Measurements from ENCODE around the gene CCDC85A.

CCDC85A gene

DNA sequence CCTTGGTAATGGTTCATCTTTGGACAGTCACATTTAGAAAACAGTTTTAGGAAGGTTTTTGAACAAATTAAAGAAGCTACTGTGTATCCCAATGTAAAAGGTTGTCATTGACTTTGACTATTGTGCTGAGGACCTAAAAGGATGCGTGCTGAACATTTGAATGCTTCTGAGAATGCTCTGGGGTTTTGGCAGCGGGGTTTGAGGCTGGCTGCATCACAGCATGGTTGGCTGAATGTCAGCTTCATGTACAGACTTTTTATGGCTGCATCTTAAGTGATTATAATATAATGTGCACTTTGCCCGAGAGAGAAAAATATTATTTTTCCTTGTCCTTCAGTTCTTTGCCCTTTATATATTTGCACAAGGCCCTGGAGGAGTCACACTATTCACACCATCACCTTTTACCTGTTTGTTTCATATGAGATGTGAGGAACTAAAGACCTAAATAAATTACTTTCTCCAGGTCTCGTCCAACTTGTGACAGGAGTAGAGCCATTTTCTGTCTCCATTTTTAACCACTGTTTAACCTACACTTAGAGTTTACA lies 125.9 kb downstream of the CCDC85A start:
- no peak for DNase-seq (ENCODE audit: low read depth)

- no peak for DNase-seq (ENCODE audit: low read depth)
Observed at GRCh38 chr2:56313500-56313921, 129.7 kb downstream of the CCDC85A start.

- DNase-seq (ENCODE audit: low read depth): no peak
Observed at GRCh38 chr2:56314371-56314770, 130.6 kb downstream of the CCDC85A start.

- DNase-seq (ENCODE audit: low read depth): no peak
Observed at GRCh38 chr2:56314796-56315195, 131.0 kb downstream of the CCDC85A start.

DNA sequence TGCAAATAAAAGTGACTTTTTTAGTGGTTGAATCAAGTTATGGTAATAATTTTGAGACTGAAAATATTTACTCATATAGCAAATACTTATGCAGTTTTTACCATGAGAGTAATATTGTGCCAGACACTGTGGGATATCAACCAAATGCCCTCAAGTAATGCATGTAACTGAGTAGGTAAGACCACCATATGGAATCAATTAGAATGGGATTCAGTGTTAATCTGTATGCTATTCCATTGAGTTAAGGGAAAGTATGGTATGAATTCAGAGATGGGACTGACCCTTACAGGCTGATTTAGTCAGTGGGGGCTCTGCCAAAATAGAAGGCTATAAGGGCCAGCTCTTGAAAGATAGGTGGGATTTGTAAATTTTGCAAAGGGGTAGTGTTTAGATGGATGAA lies 131.6 kb downstream of the CCDC85A start:
- DNase-seq (ENCODE audit: low read depth): no peak

GRCh38 chr2:56316011-56316410 lies 132.2 kb downstream of the CCDC85A start:
- no peak for DNase-seq (ENCODE audit: low read depth)

DNA sequence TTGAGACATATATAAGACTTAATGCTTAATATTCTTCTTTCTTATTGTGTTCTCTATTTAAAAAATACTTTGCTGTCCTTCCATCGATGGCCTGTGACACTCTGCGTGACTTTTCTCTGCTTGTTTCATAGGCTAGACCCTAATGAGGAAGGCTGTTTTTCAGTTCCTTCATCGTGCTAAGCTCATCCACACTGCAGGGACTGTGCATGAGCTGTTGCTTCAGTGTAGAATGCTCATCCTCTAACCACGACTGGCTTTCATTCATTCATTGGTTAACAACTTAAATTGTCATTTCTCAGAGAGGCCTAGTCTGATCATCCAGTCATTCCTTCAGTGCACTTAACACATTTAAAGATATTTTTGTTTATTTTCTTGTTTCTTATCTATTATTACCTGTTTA lies 134.4 kb downstream of the CCDC85A start:
- DNase-seq (ENCODE audit: low read depth): no peak

DNA sequence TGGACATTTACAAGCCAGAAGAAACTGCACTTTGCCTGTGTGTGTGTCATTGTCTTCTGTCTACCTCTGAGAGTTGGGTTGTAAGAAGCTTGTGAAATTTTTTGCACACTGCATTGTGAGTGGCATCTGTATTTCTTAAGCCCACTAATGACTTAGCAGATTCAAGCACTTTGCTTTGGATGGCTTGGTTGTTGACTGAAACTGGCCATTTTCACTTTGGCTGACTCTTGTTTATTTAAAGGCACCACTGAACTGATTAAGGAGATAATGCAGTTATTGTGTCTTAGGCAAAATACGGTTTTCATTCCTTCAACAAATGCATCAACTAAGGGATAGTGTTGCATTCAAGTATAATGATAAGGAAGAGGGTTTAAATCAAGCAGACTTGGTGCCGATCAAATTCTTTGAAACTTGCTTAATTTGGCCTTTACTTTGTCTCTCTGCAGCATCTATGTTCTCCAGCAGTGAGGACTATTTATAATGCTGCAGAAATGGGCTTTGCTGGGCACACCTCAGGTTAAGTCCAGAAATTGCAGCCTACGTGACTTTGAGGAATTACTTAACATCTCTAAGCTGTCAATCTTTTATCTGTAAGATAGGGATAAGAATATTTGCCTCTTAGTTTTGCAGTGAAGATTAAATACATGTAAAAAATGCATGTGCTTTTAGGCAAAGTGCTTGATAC lies 142.0 kb downstream of the CCDC85A start:
- DNase-seq (ENCODE audit: low read depth): no peak

GRCh38 chr2:56326346-56326741 lies 142.6 kb downstream of the CCDC85A start:
- DNase-seq (ENCODE audit: low read depth): no peak

DNA sequence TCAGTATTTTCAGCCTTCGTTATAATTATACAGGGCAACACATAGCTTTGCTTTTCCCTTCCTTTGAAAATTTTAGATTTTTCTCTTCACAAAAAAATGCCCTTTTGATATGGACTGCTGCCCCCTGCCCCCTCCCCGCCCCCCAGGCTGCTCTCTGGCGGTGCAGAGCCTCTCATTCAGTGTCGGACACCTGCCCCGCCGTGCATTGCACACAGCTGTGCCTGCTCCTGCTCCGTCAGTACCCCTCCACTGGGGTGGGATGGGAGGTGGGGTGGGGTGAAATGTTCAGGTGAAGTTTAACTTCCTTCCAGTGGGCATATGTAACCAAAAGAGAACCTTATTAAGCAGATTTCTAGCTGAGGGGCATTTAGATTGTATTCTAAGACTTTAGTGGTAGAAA lies 148.0 kb downstream of the CCDC85A start:
- DNase-seq (ENCODE audit: low read depth): no peak

DNA sequence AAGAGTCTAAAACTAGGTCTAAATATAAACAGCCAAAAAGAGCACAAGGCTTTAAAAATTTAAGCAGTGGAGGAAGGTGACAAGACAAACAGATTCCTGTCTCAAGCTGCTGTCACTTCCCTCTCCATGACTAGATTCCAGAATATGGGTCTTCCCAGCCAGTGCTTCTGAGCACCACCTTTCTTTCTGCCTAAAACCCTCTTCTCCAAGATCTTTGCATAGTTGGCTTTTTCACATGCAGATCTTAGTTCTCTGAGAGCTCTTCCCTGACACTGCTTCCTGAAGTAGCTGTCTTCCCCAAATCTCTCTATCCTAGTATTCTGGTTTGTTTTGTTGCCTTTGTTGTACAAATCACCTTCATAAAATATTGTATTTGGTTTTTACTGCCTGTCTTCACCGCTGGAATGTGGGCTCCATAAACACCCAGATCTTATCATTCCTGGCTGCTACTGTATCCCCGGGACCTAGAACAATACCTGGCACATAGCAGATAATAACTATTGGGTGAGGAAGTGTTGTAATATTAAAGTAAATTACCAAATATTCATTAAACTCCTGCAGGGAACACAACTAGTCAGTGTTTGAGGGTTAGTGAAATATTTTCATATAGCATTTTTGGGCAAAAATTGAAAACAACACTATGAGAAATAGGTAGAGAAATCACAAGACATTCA lies 150.2 kb downstream of the CCDC85A start:
- DNase-seq (ENCODE audit: low read depth): no peak

DNA sequence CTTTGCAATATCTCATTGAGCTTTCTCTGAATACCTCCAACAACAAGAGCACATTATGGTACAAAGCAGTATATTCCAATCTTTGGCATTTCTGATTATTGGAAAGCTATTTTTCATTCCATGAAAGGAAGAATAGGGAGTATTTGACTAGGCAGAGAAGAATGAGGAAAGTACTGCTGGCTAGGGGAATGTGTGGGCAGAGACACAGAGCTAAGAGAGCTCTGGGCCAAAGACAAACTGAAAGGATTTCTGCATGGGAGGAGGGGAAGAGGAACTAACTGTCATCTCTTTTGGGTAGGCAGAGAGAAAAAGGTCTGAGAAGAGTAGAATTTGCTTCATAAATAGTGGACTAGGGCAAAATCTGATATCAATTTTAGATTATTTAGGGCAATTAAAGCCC lies 150.8 kb downstream of the CCDC85A start:
- DNase-seq (ENCODE audit: low read depth): no peak

GRCh38 chr2:56335101-56335500 lies 151.3 kb downstream of the CCDC85A start:
- DNase-seq (ENCODE audit: low read depth): no peak

- no peak for DNase-seq (ENCODE audit: low read depth)
Observed at GRCh38 chr2:56337342-56337741, 153.6 kb downstream of the CCDC85A start.

- DNase-seq (ENCODE audit: low read depth): no peak
Observed at GRCh38 chr2:56338232-56338631, 154.4 kb downstream of the CCDC85A start.

DNA sequence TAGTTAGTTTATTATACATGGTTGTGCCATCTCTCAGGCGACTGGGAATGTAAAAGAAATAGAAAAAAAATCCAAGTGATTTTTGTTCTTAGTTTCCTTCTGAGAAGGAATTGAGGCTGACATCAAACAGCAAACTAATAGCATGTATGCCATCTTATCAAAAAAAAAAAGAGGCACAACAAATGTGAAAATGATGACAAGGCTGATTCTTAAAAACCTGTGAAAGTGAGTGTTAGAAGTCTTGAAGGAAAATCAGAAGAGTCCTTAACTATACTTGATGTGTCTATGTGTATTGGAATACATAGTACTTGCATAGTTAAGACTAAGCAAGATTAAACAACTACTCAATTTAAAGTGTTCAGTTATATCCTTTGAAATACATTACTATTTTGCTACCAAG lies 161.0 kb downstream of the CCDC85A start:
- DNase-seq (ENCODE audit: low read depth): no peak

- DNase-seq (ENCODE audit: low read depth): no peak
Observed at GRCh38 chr2:56347881-56348280, 164.1 kb downstream of the CCDC85A start.

GRCh38 chr2:56348392-56349210 lies 164.8 kb downstream of the CCDC85A start:
- no peak for DNase-seq (ENCODE audit: low read depth)

DNA sequence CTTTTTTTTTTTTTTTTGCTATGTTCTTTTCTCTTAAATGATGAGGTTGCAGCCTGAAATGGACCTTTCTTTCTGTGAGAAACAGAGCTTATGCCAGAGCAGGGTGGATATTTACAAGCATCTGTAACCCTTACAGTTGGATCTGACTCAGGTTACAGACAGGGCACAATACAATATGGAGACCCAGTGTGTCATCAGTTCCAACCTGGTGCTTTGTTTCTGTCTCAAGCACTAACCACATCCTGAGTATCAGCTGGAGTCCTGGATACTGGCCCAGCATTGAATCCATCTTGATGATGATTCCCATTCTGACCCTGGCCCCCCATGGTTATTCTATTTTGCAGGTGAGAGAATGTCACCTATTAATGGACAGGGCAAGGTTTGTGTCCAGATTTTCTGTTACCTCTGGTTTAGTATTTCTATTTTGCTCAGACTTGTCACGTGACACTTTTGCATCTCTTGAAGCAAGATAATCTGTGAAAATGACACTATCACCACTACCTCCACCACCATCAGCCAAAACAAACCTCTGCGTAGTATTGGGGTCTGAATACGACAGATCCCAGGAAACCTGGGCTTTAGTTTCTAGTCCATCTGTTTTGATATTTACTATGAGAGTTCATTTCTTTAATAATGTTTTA lies 174.0 kb downstream of the CCDC85A start:
- no peak for DNase-seq (ENCODE audit: low read depth)

DNA sequence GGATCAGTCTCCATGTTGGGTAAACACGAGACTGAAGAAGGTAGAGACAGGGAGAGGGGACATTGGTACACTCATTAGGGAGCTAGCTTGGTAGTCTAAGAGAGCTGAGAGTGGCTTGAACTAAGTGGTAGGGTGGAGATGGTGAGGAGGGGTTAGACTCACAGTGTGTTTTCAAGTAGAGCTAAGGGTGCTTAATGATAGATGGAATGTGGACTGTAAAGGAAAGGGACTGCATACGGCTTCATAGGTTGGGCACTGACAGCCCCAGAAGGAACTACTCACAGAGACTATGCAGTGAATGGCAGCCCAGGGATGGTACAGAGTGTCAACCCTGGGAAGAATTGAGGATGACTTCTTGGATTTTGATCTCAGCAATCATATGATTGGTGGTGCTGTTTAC lies 178.1 kb downstream of the CCDC85A start:
- no peak for DNase-seq (ENCODE audit: low read depth)

- DNase-seq (ENCODE audit: low read depth): no peak
Observed at GRCh38 chr2:56364902-56365301, 181.1 kb downstream of the CCDC85A start.

DNA sequence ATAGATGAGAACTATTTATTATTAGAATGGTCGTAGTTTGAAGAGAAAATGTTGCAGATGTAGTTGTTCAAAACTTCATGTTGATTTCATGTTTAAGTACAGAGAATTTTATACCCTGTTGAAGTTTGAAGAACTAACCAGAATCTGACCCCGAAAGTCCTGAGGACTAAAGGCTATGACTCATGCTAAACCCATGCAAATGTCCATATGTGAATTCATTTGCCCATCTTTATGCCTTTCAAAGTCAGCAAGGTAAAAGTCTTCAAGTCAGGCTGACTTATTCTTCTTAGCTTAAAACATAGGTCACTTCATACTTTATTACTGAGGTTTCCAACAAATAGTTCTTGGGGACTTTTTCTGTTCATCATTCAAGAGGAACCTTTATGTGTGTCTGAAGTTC lies 185.5 kb downstream of the CCDC85A start:
- no peak for DNase-seq (ENCODE audit: low read depth)
